ENCODE data around the gene RELT. TPM values are rescaled to one million over a fixed set of nuclear protein-coding genes. Genes with fewer than 3 reads are reported as not detected.

Gene RELT
- total RNA-seq, 2 donors from 2014 or later, result 2.0 to 7.0 TPM

GRCh38 chr11:73384125-73384441 is 7.9 kb downstream of the RELT start:
- no peak overlapping the region for H3K27ac ChIP-seq
- no peak for TF ChIP-seq CTCF (IDR thresholded peaks at IDR 0.05)
- no peaks in the 10 kb centered on the region for H3K27me3 ChIP-seq
- no peaks in the 10 kb centered on the region for H3K9me3 ChIP-seq
- DNase-seq (ENCODE audit: low spot score), result no peak
- peaks cover 4 to 81% of the 10 kb centered on the region in 2 donors for H3K4me1 ChIP-seq
- no peak overlapping the region for H3K4me3 ChIP-seq
- no peaks in the 10 kb centered on the region for H3K36me3 ChIP-seq

- Histone ChIP-seq H3K36me3 (no peaks in the 10 kb centered on the region), H3K27me3 (no peaks in the 10 kb centered on the region), H3K4me3 (no peak overlapping the region), H3K9me3 (no peaks in the 10 kb centered on the region), H3K27ac (peak overlapping the region in 1 of 2 donors; percentile 40), H3K4me1 (peaks cover 4 to 81% of the 10 kb centered on the region in 2 donors)
- TF ChIP-seq CTCF (IDR thresholded peaks at IDR 0.05), result no peak
- DNase-seq (ENCODE audit: low spot score), result no peak
Measured at GRCh38 chr11:73384531-73384871, 8.3 kb downstream of the RELT start.

- H3K4me3 ChIP-seq, result no peak overlapping the region
- H3K27me3 ChIP-seq, result no peaks in the 10 kb centered on the region
- peaks cover 4 to 81% of the 10 kb centered on the region in 2 donors for H3K4me1 ChIP-seq
- TF ChIP-seq CTCF (IDR thresholded peaks at IDR 0.05), result no peak
- peak overlapping the region; percentile 26 to 40 for H3K27ac ChIP-seq
- H3K36me3 ChIP-seq, result no peaks in the 10 kb centered on the region
- H3K9me3 ChIP-seq, result no peaks in the 10 kb centered on the region
- DNase-seq (ENCODE audit: low spot score), result peak; percentile 70
Measured at GRCh38 chr11:73384872-73385689, 8.9 kb downstream of the RELT start.

- H3K36me3 ChIP-seq, result no peaks in the 10 kb centered on the region
- H3K4me1 ChIP-seq, result peaks cover 4 to 71% of the 10 kb centered on the region in 2 donors
- H3K4me3 ChIP-seq, result no peak overlapping the region
- no peaks in the 10 kb centered on the region for H3K27me3 ChIP-seq
- TF ChIP-seq CTCF (IDR thresholded peaks at IDR 0.05), result no peak
- peak overlapping the region; percentile 36 to 40 for H3K27ac ChIP-seq
- no peak for DNase-seq (ENCODE audit: low spot score)
- no peaks in the 10 kb centered on the region for H3K9me3 ChIP-seq
Measured at GRCh38 chr11:73386016-73386415, 9.8 kb downstream of the RELT start.

- no peak for DNase-seq (ENCODE audit: low spot score)
- Histone ChIP-seq H3K4me3 (no peak overlapping the region), H3K36me3 (no peaks in the 10 kb centered on the region), H3K27me3 (no peaks in the 10 kb centered on the region), H3K9me3 (no peaks in the 10 kb centered on the region), H3K27ac (peak overlapping the region; percentile 7 to 36), H3K4me1 (peaks cover 4 to 66% of the 10 kb centered on the region in 2 donors)
- no peak for TF ChIP-seq CTCF (IDR thresholded peaks at IDR 0.05)
Measured at GRCh38 chr11:73386546-73386945, 10.3 kb downstream of the RELT start.
